Measurements from ENCODE around the gene TMED3.
"Not testable (repeated sequence)": the region's sequence is repeated elsewhere in the genome, so short reads cannot be mapped to it uniquely, and the experiment has no call there.

Gene TMED3

DNA sequence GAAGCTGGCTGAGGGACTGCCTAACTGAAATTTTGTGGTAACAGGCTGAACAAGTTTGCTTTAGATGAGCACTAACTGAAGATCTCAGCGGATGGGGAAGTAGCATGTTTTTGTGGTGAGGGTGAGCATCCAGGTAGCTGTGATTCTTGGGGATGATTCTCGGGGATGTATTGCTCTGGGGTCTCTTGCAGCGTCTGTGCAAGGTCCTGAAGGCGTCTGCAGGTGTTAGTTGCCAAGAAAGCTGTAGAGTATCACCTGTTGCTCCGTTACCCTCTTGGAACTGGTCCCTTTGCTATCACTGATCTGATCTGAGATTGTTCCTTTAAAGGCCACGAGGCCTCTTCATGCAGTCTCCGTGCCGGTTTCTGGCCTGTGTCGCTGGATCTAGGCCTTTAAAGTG lies 6.0 kb downstream of the TMED3 start:
- DNase-seq (ENCODE audit: low spot score) = no peak

DNA sequence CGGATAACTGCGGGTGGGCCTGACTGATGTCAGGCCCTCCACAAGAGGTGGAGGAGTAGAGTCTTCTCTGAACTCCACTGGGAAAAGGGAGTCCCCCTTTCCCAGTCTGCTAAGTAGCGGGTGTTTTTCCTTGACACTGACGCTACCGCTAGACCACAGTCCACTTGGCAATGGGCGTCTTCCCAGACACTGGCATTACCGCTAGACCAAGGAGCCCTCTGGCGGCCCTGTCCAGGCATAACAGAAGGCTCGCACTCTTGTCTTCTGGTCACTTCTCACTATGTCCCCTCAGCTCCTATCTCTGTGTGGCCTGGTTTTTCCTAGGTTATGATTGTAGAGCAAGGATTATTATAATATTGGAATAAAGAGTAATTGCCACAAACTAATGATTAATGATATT lies 9.1 kb downstream of the TMED3 start:
- not testable (repeated sequence) for DNase-seq (ENCODE audit: low spot score)

DNA sequence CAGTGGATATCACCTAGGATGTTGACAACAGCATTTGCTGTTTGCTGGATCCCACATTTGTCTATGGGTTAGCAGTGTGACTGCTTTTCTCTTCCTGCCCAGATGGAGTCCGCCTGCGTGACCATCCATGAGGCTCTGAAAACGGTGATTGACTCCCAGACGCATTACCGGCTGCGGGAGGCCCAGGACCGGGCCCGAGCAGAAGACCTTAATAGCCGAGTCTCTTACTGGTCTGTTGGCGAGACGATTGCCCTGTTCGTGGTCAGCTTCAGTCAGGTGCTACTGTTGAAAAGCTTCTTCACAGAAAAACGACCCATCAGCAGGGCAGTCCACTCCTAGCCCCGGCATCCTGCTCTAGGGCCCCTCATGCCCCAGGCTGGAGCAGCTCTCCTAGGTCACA lies 11.0 kb downstream of the TMED3 start:
- DNase-seq (ENCODE audit: low spot score) = no peak

DNA sequence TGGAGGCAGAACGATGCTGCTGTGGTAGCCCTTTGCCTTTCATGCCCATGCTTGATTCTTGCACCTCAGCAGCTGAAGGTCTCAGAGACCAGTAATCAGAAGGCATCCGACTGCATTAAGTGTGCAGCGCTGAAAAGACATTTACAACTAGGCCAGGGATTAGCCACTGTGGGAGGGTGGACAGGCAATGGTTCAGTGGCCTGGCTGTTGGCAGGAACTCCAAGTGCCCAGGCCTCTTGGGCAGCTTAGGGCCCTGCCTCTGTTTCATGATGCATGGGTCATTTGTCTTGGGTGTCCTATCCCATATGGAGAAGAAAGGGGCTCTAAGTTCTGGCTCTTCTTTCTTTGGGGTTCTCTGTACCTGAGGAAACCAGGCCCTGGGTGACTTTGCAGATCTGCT lies 11.4 kb downstream of the TMED3 start:
- no peak for DNase-seq (ENCODE audit: low spot score)

DNA sequence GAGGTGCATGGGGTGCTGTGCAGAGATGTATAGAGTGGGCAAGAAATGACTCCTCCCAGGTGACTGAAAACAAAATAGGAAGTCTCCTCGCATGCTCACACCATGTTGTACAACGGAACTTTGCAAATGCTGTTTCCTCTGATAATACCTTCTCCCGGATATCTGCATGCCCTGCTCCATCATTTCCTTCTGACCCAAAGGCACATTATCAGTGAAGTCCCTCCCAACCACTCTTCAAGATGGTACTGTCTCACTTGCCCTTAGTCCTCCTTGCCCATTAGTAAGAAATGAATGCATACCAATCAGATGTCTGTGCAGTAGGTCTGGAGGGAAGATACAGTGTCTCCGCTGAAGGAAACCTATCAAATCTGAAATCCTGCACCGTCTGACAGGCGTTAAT lies 12.0 kb downstream of the TMED3 start:
- no peak for DNase-seq (ENCODE audit: low spot score)

DNA sequence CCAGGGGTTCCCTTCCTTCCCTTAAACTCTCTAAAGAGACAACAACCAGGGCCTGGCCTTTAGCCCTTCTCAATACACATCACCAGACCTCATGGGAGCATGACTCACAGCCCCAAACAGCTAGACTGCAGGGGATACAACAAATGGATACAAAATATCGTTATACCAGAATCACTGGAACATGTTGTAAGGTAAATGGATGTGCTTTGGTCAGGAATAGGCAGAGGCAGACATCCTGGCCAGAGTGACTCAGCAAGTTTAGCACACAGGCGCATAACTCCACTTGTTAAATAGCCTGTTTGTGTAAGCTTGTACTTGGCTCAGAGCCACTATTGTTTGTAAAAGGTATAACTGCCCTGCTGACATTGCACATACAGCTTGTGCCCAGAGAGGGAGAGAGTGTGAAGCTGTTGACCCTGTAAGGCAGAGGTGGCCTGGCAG lies 18.3 kb downstream of the TMED3 start:
- DNase-seq (ENCODE audit: low spot score) = peak; percentile 32

DNA sequence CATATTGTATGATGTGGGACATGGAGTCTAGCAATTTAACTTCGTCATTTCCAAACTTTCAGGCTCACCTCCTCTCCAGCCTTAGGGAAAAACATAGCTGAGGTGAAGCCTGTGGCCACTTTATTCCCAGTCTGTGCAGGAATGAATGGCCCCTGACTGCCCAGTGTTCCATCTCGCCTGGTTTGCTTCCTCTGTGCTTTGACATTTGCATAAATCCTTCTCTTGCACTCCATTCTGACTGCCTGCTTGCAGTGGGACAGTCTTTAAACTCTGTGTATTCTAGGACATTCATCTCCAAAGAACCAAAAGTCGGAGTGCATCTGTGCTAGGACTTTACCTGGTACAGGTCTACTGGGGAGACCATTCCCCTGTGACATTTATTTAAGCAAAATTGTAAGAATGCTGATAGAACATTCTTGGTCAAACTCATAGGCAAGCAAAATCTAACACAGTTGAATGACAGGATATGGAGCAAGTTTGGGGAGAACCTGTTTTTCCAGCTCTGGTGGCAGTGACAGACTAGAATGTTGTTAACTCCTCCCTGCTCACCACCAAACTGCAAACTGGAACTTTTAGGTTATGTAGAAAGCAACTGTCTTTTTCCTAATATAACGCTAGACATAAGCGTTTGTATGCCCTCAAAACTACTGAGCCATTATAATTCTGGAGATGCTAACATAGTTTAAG lies 22.1 kb downstream of the TMED3 start:
- no peak for DNase-seq (ENCODE audit: low spot score)

DNA sequence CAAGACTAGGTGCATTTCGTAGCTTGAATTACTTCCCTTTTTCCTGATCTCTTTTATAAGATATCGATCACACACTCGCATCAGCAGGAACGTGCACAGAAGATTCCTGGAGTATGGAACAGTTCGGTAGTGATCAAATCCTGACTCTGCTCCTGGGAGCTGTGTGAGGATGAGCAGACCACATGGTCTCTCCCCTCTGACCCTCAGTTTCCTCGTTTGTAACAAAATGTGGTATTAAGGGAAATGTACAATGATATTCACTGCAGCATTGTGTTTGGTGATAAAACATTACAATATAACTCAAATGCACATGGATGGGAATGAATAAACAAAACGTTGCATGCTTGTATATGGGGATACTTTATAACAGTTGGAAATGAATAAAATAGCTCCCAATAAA lies 26.7 kb downstream of the TMED3 start:
- no peak for DNase-seq (ENCODE audit: low spot score)

DNA sequence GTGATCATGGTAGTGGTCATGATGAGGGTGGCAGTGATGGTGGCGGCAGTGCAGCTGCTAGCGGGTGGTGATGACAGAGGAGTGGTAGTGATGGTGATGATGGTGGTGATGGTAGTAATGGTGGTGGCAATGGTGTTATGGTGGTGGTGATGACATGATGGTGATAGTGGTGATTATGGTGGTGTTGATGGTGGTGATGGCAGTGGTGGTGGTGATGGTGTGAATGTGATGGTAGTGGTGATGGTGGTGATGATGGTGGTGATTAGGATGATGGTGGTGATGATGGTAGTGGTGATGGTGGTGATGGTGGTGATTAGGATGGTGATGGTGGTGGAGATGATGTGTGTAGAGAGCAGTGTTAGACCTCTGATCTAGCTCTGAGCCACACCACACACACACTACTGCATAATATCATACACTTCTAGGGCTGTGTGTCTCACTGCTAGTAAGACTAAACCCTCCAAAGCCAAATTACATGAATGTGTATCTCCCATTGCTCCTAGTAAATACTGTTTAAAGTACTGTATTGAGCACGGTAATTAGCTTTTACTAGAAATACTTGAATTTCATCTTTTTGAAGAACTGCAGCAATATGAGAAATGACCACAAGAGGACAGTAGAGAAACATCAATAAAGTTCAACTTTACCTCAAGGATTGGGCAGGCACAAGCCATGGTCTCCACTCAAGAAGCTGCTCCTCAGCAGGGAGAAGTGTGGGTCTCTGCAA lies 28.8 kb downstream of the TMED3 start:
- peak; percentile 22 for DNase-seq (ENCODE audit: low spot score)

DNA sequence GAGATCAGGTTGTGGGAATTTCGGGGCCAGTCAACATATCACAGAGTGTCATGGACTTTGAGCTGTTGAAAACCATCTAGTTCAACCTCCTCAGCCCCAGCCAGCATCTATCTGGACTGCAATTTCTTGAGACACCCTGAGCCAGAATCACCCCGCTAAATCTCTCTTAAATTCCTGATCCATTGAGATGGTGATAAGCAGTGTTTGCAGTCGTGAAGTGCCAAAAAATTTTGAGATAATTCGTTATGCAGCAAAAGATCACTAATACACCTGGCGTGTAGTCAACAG lies 29.3 kb downstream of the TMED3 start:
- DNase-seq (ENCODE audit: low spot score) = no peak

DNA sequence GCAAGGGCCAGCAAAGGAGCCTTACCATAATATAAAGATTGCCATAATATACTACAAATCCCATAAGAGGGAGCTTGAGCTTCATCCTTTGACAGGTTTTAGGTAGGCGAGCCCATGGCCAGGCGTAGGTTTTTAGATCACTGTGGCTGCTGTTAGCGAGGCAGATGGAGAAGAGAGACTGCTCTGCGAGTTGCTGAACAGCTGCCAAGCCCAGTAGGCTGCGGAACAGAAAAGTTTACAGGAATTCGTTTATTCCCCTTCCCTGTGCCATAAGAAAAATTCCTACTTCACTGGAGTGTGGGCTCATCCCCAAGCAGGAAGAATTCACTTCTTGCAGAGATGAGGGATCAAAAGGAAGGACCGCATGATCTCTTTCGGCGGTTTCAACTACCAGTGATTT lies 30.5 kb downstream of the TMED3 start:
- no peak for DNase-seq (ENCODE audit: low spot score)

DNA sequence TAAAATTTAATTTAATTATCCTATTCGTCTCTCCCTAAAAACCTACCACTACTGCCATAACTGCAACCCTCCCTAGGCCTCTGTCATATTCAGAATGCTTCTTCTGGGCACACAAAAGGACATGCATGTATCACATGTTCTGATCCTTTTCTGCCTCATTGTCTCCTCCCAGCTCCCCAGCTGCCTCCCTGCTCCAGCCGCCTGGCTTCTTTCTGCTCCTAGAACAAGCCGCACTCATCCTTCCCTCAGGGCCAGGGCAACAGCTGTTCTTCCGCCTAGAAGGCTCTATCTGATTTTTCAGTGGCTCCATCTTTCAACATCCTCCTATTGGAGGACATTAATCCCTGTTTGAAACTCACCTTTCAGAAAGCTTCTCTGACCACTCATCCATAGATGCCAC lies 38.6 kb downstream of the TMED3 start:
- DNase-seq (ENCODE audit: low spot score) = no peak

DNA sequence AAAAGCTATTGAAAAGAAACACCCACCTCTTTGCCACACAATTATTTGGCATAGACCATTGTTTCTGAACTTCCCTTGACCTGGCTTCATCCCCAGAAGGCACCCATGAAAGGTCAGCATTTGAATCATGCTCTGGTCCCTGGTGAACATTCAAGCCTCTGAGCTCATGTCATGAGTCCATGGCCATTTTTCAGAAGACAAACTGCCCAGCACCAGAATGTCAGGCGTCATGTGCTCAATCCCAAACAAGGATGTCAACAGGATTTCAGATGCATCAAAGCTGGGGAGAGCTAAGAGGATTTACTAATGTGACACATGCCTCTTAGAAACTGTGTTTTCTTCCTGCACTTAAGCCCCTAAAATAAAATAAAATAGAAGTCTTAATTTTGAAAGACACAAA lies 41.3 kb downstream of the TMED3 start:
- DNase-seq (ENCODE audit: low spot score) = no peak

DNA sequence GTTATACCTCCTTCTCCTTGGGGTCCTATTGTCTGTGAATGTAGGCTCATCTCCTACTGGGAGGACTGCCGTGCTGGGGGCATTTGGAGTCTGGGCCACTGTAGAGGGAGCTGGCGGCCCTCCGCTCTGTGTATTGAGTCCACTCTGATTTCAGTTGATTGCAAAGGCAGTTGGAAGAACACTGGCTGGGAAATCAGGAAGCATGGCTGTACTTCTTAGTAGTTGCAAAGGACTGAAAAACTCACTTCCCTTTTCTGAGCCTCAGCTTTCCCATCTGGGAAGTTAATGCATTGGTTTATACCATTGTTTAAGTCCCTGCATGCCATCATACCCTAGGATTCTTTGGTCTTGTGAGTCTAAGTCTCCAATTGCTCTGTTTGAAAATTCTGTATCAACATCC lies 46.7 kb downstream of the TMED3 start:
- DNase-seq (ENCODE audit: low spot score) = no peak

DNA sequence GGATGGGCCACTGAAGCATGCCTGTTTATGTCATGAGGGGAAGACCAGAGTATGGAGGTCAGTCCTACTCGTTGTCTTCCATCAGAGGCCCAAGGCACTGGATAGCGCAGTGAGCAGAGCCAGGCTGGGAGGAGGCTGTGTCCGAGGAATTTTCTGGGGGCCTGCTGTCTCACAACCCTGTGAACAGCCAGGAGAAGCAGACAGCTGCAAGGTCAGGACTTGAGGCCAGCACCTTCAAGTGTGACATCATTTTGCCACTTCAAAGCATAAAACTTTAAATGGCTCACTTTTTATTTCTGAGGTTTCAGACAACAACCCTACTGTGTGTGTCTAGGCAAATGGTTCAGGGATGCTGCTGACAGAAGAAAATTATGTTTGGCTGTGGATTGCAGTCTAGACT lies 47.2 kb downstream of the TMED3 start:
- no peak for DNase-seq (ENCODE audit: low spot score)

DNA sequence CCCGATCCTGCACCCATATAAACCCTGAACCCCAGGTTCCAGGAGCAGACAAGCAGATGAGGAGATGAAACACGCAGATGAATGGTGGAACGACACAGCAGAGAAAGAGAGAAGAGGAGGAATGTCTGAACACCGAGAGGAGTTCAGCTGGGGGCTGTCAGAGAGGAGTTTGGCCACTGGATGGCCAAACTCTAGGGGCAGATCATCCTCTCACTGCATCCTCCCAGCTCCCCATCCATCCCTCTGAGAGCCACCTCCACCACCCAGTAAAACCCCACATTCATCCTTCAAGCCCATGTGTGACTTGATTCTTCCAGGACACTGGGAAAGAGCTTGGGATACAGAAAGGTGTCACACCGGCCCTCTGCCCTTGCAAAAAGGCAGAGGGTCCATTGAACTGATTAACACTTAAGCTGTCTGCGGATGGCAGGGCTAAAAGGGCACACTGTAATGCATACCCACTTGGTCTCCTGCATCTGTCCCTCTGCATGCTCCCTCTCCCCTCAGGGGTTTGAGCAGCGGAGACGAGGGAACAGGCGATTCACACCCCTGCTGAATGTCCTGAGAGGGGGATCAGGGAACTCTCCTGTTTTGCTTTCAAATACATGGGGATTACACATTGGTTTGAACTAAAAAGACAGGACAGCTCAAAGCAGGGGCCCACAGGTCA lies 53.8 kb downstream of the TMED3 start:
- DNase-seq (ENCODE audit: low spot score) = no peak

DNA sequence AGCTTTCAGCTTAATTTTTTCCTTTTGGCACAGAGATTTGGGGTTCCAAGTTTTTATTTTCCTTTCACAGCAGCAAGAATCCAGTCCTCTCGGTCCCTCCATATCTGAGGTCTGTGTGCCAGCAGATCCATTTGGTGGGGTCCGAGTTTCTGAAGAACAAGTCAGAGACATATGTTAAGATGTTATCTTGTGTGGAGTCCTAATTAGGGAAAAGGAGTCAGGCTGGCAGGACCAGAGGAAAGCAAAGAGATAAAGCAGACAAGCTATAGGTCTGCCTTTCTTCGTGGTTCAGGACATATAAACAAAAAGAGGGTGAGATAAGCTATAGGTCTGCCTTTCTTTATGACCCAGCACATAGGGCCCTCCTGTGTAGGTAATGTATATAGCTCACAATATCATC lies 54.9 kb downstream of the TMED3 start:
- no peak for DNase-seq (ENCODE audit: low spot score)

DNA sequence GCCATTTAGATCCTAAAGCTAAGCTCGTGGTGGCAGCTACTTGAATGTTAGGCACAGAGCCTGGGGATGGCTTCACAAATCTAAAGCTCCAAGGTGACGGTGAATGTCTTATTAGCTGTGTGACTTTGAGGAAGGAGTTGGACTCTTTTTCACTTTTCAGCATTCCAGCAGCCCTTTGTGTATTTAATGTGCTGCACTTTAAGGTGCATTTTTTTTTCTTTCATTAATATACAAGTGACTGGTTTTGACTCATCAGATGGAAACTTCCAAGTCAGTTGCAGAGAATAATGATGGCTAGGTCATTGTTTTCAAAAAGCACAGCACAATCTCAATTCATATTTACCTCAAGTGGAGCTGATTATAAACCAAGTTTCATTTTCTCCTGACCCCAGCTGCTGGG lies 55.8 kb downstream of the TMED3 start:
- DNase-seq (ENCODE audit: low spot score) = no peak

DNA sequence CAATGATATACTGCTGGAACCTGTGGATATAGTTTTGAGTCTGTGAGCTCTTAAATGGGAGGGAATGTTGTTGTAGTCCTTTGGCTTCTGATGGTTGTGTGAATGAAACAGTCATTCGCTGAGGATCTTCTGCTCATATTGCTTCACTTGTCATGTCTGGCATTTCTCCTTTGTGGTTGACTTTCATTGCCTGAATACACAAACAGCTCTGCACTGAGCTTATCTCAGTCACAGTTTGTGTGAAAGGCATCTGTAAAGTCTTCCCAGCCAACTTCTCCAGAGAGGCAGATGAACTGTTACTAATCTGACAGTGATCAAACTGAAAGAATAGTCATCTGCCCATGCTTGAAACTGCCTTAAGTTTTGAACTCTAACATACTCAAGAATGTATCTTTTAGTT lies 59.8 kb downstream of the TMED3 start:
- DNase-seq (ENCODE audit: low spot score) = no peak

DNA sequence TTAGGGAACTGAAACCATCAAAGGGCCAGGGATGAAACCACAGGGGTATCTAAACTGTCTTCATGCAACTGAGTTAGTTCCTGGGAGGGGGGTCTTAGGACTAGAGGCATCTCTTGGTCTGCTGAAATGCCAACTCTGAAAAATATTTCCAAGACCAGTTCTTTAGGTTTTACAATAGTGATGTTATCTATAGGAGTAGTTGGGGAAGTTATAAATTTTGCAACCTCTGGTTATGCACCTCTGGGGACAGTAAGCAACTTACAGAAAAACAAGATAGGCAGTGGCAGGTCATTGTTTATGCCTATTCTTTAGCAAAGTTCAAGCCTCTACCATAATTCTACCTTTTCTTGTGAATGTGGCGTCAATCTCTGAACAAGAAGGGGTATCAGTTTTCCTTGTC lies 60.7 kb downstream of the TMED3 start:
- DNase-seq (ENCODE audit: low spot score) = no peak

DNA sequence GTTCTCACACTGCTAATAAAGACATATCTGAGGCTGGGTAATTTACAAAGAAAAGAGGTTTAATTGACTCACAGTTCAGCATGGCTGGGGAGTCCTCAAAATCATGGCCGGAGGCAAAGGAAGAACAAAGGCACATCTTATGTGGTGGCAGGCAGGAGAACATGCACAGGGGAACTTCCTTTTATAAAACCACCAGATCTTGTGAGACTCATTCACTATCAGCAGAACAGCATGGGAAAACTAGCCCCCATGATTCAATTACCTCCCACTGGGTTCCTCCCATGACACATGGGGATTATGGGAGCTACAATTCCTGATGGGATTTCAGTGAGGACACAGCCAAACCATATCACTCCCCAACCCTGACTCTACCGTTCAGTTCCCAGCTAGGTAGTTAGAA lies 61.5 kb downstream of the TMED3 start:
- DNase-seq (ENCODE audit: low spot score) = no peak

Measured in SW480 (cell line).